Measurements from ENCODE around the gene RRAGD. TPM values are rescaled to one million over a fixed set of nuclear protein-coding genes. Genes with fewer than 3 reads are reported as not detected.

The RRAGD gene
- total and polyA plus RNA-seq, 2 of the 8 experiments (the other 6 are each of a cell fraction or from before 2014, with no cell fraction given), result 7.2 to 30.8 TPM

- WGBS, 2 experiments (ENCODE audit: extremely low coverage in 1 of 2, insufficient coverage in 1 of 2, insufficient read length in 1 of 2, insufficient replicate concordance in 2 of 2, low coverage in 1 of 2, low lambda C conversion rate in 2 of 2, missing lambda C conversion rate in 1 of 2), result 87% methylated on average over 2 of the region's 2 CpGs; no CpG with 5 or more reads in 1 of the 2 experiments
- ChIA-PET POLR2A (ENCODE audit: partially characterized antibody) (no interaction called here), CTCF (ENCODE audit: partially characterized antibody) (interaction anchor here (1.0 to 1.1 kb wide), 2 partner anchors 9 to 69 kb away, joined by 3 to 4 read pairs; no protein-coding TSS in a partner anchor)
- no peak overlapping the region for H2BK12ac ChIP-seq (ENCODE audit: low read depth, low read length)
- no peak overlapping the region for H3K23ac ChIP-seq (ENCODE audit: insufficient read length)
- no peak overlapping the region for H4K5ac ChIP-seq (ENCODE audit: insufficient read length, low read depth, low read length)
- H3K79me1 ChIP-seq (ENCODE audit: low read depth, low read length), result no peaks in the 10 kb centered on the region
- H3K9me3 ChIP-seq (ENCODE audit: insufficient read depth in 2 of 2, low read depth in 1 of 2, low read length in 1 of 2), result no peaks in the 10 kb centered on the region
- no peak overlapping the region for H2BK15ac ChIP-seq (ENCODE audit: low read length)
- H3K4me2 ChIP-seq (ENCODE audit: insufficient read depth in 1 of 2, low read depth in 2 of 2, low read length in 2 of 2), result no peak overlapping the region
- H3K27ac ChIP-seq (ENCODE audit: low read depth, low read length), result no peak overlapping the region
- H3K4ac ChIP-seq (replicated peaks; ENCODE audit: insufficient read length, low read depth, low read length), result no peak overlapping the region
- no peak overlapping the region for H4K91ac ChIP-seq (replicated peaks; ENCODE audit: insufficient read length, low read length)
- H2AK5ac ChIP-seq (ENCODE audit: low read depth, low read length), result no peak overlapping the region
- H3K36me3 ChIP-seq (ENCODE audit: control insufficient read depth in 2 of 4, insufficient read depth in 4 of 4, low read length in 3 of 4), result no peaks in the 10 kb centered on the region
- TF ChIP-seq RBBP5 (IDR thresholded peaks at IDR 0.05; ENCODE audit: borderline replicate concordance, low read depth, low read length) (no peak), JUND (IDR thresholded peaks at IDR 0.05; ENCODE audit: low read length) (no peak), MAX (IDR thresholded peaks at IDR 0.05) (no peak), SRF (IDR thresholded peaks at IDR 0.05; ENCODE audit: low read depth, low read length) (no peak), POLR2A (IDR thresholded peaks at IDR 0.05; ENCODE audit: control extremely low read depth in 1 of 2, low read depth in 2 of 2, low read length in 2 of 2) (no peak), CREB1 (IDR thresholded peaks at IDR 0.05) (no peak)
- no peaks in the 10 kb centered on the region for H3K27me3 ChIP-seq (replicated peaks in 1 of 4; ENCODE audit: control insufficient read depth in 3 of 4, extremely low read depth in 1 of 4, insufficient read depth in 3 of 4, low read length in 3 of 4)
- no peak overlapping the region for H3K9ac ChIP-seq (replicated peaks in 1 of 4; ENCODE audit: extremely low read depth in 1 of 4, low read depth in 3 of 4, low read length in 3 of 4)
- H3K18ac ChIP-seq (ENCODE audit: extremely low read depth, low read length), result no peak overlapping the region
- no peaks in the 10 kb centered on the region; the same call in 1 of the 2 replicates for H3K23me2 ChIP-seq (ENCODE audit: low read depth, low read length)
- H4K8ac ChIP-seq (ENCODE audit: extremely low read depth, insufficient read depth, low read length), result no peak overlapping the region
- DNase-seq (ENCODE audit: low read depth in 1 of 2, low spot score in 2 of 2) (no peak), FAIRE-seq (no peak)
- H3K79me2 ChIP-seq (ENCODE audit: control insufficient read depth in 1 of 2, insufficient read depth in 2 of 2, low read length in 2 of 2), result no peaks in the 10 kb centered on the region
- H3K4me1 ChIP-seq (replicated peaks in 1 of 4; ENCODE audit: control insufficient read depth in 3 of 4, insufficient read depth in 4 of 4, low read length in 3 of 4), result peaks cover 0 to 6% (median under 1%) of the 10 kb centered on the region in 4 experiments; a peak in 1 of 7 replicates
- no peak overlapping the region for H2BK20ac ChIP-seq (ENCODE audit: low read length)
- no peak overlapping the region for H2BK120ac ChIP-seq (replicated peaks; ENCODE audit: low read depth, low read length)
- no peak overlapping the region for H2BK5ac ChIP-seq (ENCODE audit: low read depth, low read length)
- H3K14ac ChIP-seq (ENCODE audit: insufficient read length), result no peak overlapping the region
- H3K4me3 ChIP-seq (ENCODE audit: extremely low read depth in 1 of 4, insufficient read depth in 2 of 4, low read depth in 3 of 4, low read length in 4 of 4), result no peak overlapping the region
- H2AFZ ChIP-seq (ENCODE audit: low read length), result no peak overlapping the region
- H3K56ac ChIP-seq (replicated peaks; ENCODE audit: insufficient read length, low read depth, low read length), result no peak overlapping the region
- no peaks in the 10 kb centered on the region for H4K20me1 ChIP-seq (replicated peaks in 1 of 2; ENCODE audit: control insufficient read depth in 1 of 2, insufficient read depth in 2 of 2, low read length in 2 of 2)
These were observed 31.0 kb downstream of the RRAGD start for GRCh38 chr6:89381031-89381430.
